H1 (cell line): ENCODE data around the gene MRPS27. TPM values are rescaled to one million over a fixed set of nuclear protein-coding genes. Genes with fewer than 3 reads are reported as not detected.

Experiments used
- CTCF ChIA-PET: fragments of 300-600 bp; sonication (Branson Sonifier 250); formaldehyde crosslinking; loops from one replicate; lab custom pipeline; 2021; ENCODE audit not compliant: partially characterized antibody; lab: Charles Lee
- POLR2A ChIA-PET: fragments of 300-600 bp; sonication (Branson Sonifier 250); formaldehyde crosslinking; loops from one replicate; lab custom pipeline; 2021; ENCODE audit warnings: inconsistent platforms; ENCODE audit not compliant: partially characterized antibody; lab: Charles Lee
- DNase-seq, 2 experiments: peaks; one replicate each; pipeline versions ENCODE4 v3.0.0 to v3.0.0-alpha.2; 2010 to 2022; ENCODE audit warnings: low spot score in 2 of 2, low read depth in 1 of 2, mixed read lengths in 1 of 2
- FAIRE-seq: peaks from 2 replicates; lab custom pipeline; 2011; peaks lifted over from hg19 to GRCh38; lab: Jason Lieb, UNC
- H2AFZ ChIP-seq: 2 replicates; pipeline ENCODE4 v1.8.1; 2012; ENCODE audit warnings: low read length, inconsistent platforms
- H2AK5ac ChIP-seq: 2 replicates; pipeline ENCODE4 v1.6.1; 2013; ENCODE audit warnings: low read depth, low read length
- H2BK120ac ChIP-seq: replicated peaks from 2 replicates; pipeline ENCODE3; 2013; ENCODE audit warnings: low read depth, low read length, inconsistent platforms
- H2BK12ac ChIP-seq: 2 replicates; pipeline ENCODE4 v1.6.1; 2013; ENCODE audit warnings: low read depth, low read length
- H2BK15ac ChIP-seq: 2 replicates; pipeline ENCODE4 v1.6.1; 2013; ENCODE audit warnings: low read length
- H2BK20ac ChIP-seq: 2 replicates; pipeline ENCODE4 v1.6.1; 2013; ENCODE audit warnings: low read length
- H2BK5ac ChIP-seq: 2 replicates; pipeline ENCODE4 v1.6.1; 2013; ENCODE audit warnings: low read depth, low read length
- H3K14ac ChIP-seq: 2 replicates; pipeline ENCODE4 v1.6.1; 2013; ENCODE audit warnings: inconsistent platforms; ENCODE audit not compliant: insufficient read length
- H3K18ac ChIP-seq: 2 replicates; pipeline ENCODE4 v1.6.1; 2013; ENCODE audit warnings: low read length; ENCODE audit errors: extremely low read depth
- H3K23ac ChIP-seq: 2 replicates; pipeline ENCODE4 v1.6.1; 2013; ENCODE audit warnings: inconsistent platforms; ENCODE audit not compliant: insufficient read length
- H3K23me2 ChIP-seq: 2 replicates; pipeline ENCODE4 v1.6.1; 2013; ENCODE audit warnings: low read depth, low read length
- H3K27ac ChIP-seq: 2 replicates; pipeline ENCODE4 v1.6.1; 2011; ENCODE audit warnings: low read depth, low read length, inconsistent platforms
- H3K27me3 ChIP-seq, 4 experiments: replicated peaks in 1 of 4; 1 replicate in 1 of 4; 2 replicates in 3 of 4; pipeline versions ENCODE4 v1.6.1 to v1.8.1; 2011 to 2013; ENCODE audit warnings: low read length in 3 of 4, mild to moderate bottlenecking in 3 of 4, inconsistent platforms in 2 of 4, mixed read lengths in 2 of 4, moderate library complexity in 1 of 4; ENCODE audit not compliant: control insufficient read depth in 3 of 4, insufficient read depth in 3 of 4; ENCODE audit errors: extremely low read depth in 1 of 4
- H3K36me3 ChIP-seq, 4 experiments: 2 replicates each; pipeline versions ENCODE4 v1.6.1 to v1.8.1; 2011 to 2013; ENCODE audit warnings: mild to moderate bottlenecking in 4 of 4, low read length in 3 of 4, moderate library complexity in 2 of 4, control low read depth in 1 of 4, inconsistent platforms in 1 of 4; ENCODE audit not compliant: insufficient read depth in 4 of 4, control insufficient read depth in 2 of 4
- H3K4ac ChIP-seq: replicated peaks from 2 replicates; pipeline ENCODE3; 2013; ENCODE audit warnings: low read length, low read depth, mixed read lengths, inconsistent platforms; ENCODE audit not compliant: insufficient read length
- H3K4me1 ChIP-seq, 4 experiments: replicated peaks in 1 of 4; 1 replicate in 1 of 4; 2 replicates in 3 of 4; pipeline versions ENCODE4 v1.6.1 to v1.8.1; 2011 to 2013; ENCODE audit warnings: low read length in 3 of 4, inconsistent platforms in 2 of 4, mixed read lengths in 1 of 4; ENCODE audit not compliant: insufficient read depth in 4 of 4, control insufficient read depth in 3 of 4
- H3K4me2 ChIP-seq, 2 experiments: 2 replicates each; pipeline versions ENCODE4 v1.6.1 to v1.8.1; 2011 to 2013; ENCODE audit warnings: low read depth in 2 of 2, low read length in 2 of 2, control low read depth in 1 of 2, inconsistent platforms in 1 of 2, mild to moderate bottlenecking in 1 of 2; ENCODE audit not compliant: insufficient read depth in 1 of 2
- H3K4me3 ChIP-seq, 4 experiments: fragments of 200-600, 300-600 bp in 1 of 4; sonication (generic), shearing (Covaris generic), sonication (Bioruptor Twin) in 1 of 4; 2 replicates each; pipeline versions ENCODE4 v1.5.1 to v1.8.1; 2011 to 2016; ENCODE audit warnings: low read length in 4 of 4, low read depth in 3 of 4, control low read depth in 2 of 4, inconsistent platforms in 2 of 4, mild to moderate bottlenecking in 2 of 4, mixed read lengths in 1 of 4, moderate library complexity in 1 of 4; ENCODE audit not compliant: insufficient read depth in 2 of 4; ENCODE audit errors: extremely low read depth in 1 of 4
- H3K56ac ChIP-seq: replicated peaks from 2 replicates; pipeline ENCODE3; 2013; ENCODE audit warnings: low read depth, mild to moderate bottlenecking, mixed read lengths, low read length, inconsistent platforms; ENCODE audit not compliant: insufficient read length
- H3K79me1 ChIP-seq: 2 replicates; pipeline ENCODE4 v1.6.1; 2013; ENCODE audit warnings: low read depth, low read length, control low read depth
- H3K79me2 ChIP-seq, 2 experiments: 2 replicates each; pipeline versions ENCODE4 v1.6.1 to v1.8.1; 2012 to 2013; ENCODE audit warnings: low read length in 2 of 2, mild to moderate bottlenecking in 2 of 2, inconsistent platforms in 1 of 2; ENCODE audit not compliant: insufficient read depth in 2 of 2, control insufficient read depth in 1 of 2
- H3K9ac ChIP-seq, 4 experiments: replicated peaks in 1 of 4; 1 replicate in 1 of 4; 2 replicates in 3 of 4; pipeline versions ENCODE4 v1.6.1 to v1.8.1; 2011 to 2013; ENCODE audit warnings: low read depth in 3 of 4, low read length in 3 of 4, control low read depth in 2 of 4, mild to moderate bottlenecking in 2 of 4, moderate library complexity in 2 of 4, inconsistent platforms in 1 of 4; ENCODE audit errors: extremely low read depth in 1 of 4
- H3K9me3 ChIP-seq, 2 experiments: 2 replicates each; pipeline versions ENCODE4 v1.6.1 to v1.8.1; 2012 to 2013; ENCODE audit warnings: mild to moderate bottlenecking in 2 of 2, moderate library complexity in 2 of 2, control low read depth in 1 of 2, inconsistent platforms in 1 of 2, low read depth in 1 of 2, low read length in 1 of 2, mixed read lengths in 1 of 2; ENCODE audit not compliant: insufficient read depth in 2 of 2
- H4K20me1 ChIP-seq, 2 experiments: replicated peaks in 1 of 2; 2 replicates each; pipeline versions ENCODE3 to v1.8.1; 2011 to 2013; ENCODE audit warnings: inconsistent platforms in 2 of 2, low read length in 2 of 2, mild to moderate bottlenecking in 1 of 2; ENCODE audit not compliant: insufficient read depth in 2 of 2, control insufficient read depth in 1 of 2
- H4K5ac ChIP-seq: 2 replicates; pipeline ENCODE4 v1.6.1; 2013; ENCODE audit warnings: low read length, low read depth, mixed read lengths, inconsistent platforms; ENCODE audit not compliant: insufficient read length
- H4K8ac ChIP-seq: 2 replicates; pipeline ENCODE4 v1.8.0; 2013; ENCODE audit warnings: mild to moderate bottlenecking, moderate library complexity, low read length, inconsistent platforms; ENCODE audit not compliant: insufficient read depth; ENCODE audit errors: extremely low read depth
- H4K91ac ChIP-seq: replicated peaks from 2 replicates; pipeline ENCODE3; 2013; ENCODE audit warnings: low read length, mixed read lengths, inconsistent platforms; ENCODE audit not compliant: insufficient read length
- SRF ChIP-seq: IDR thresholded peaks from 2 replicates; pipeline ENCODE4 v1.6.1; 2011; ENCODE audit warnings: mild to moderate bottlenecking, low read depth, low read length, moderate library complexity
- WGBS, 2 experiments: shearing (Covaris generic) in 1 of 2; methylation state at CpG; one replicate each; pipeline versions ENCODE4 v1.1.6 to v1.1.7; 2013 to 2015; ENCODE audit warnings: low lambda C conversion rate in 2 of 2, mixed read lengths in 2 of 2, inconsistent platforms in 1 of 2, low coverage in 1 of 2, missing lambda C conversion rate in 1 of 2; ENCODE audit not compliant: insufficient replicate concordance in 2 of 2, insufficient coverage in 1 of 2, insufficient read length in 1 of 2; ENCODE audit errors: extremely low coverage in 1 of 2, missing lambda C conversion rate in 1 of 2; 5-methylcytosine and 5-hydroxymethylcytosine counted together
- polyA plus RNA-seq, 7 experiments: library from polyadenylated mRNA; depleted of rRNA in 3 of 7; stranded (reverse) in 5 of 7; unstranded in 2 of 7; fragments of >200 nt in 5 of 7; fragments of 200-250 nt in 2 of 7; gene quantifications; 1 replicate in 5 of 7; 2 replicates in 1 of 7; 4 replicates in 1 of 7; pipeline versions ENCODE4 v1.2.1 to v1.2.3, GENCODE V29; 2011 to 2013; ENCODE audit warnings: missing spikeins in 2 of 7, mixed read lengths in 2 of 7
- total RNA-seq: library from RNA; stranded (reverse); fragmentation: NEBNext Ultra II Directional; extraction: Animal tissue kit (Norgen Biotek cat#: 25700); gene quantifications from 2 replicates; pipeline ENCODE4 v1.2.1, GENCODE V29; 2021

The MRPS27 gene
- total and polyA plus RNA-seq, 2 of the 8 experiments (the other 6 are each of a cell fraction or from before 2014, with no cell fraction given) = 93.2 to 102 TPM

- Histone ChIP-seq H3K4me1 (no peaks in the 10 kb centered on the region), H2BK20ac (no peak overlapping the region), H4K8ac (no peak overlapping the region), H3K27ac (no peak overlapping the region), H3K23ac (no peak overlapping the region), H3K79me1 (no peaks in the 10 kb centered on the region), H4K5ac (no peak overlapping the region), H2BK5ac (no peak overlapping the region), H3K23me2 (no peaks in the 10 kb centered on the region), H3K56ac (no peak overlapping the region), H3K27me3 (no peaks in the 10 kb centered on the region), H2BK15ac (no peak overlapping the region), H2BK12ac (no peak overlapping the region), H3K4me2 (no peak overlapping the region), H2BK120ac (no peak overlapping the region), H3K79me2 (no peaks in the 10 kb centered on the region), H3K9ac (no peak overlapping the region), H3K14ac (no peak overlapping the region), H4K20me1 (no peaks in the 10 kb centered on the region), H3K18ac (no peak overlapping the region), H3K9me3 (no peaks in the 10 kb centered on the region), H2AFZ (no peak overlapping the region), H4K91ac (no peak overlapping the region), H2AK5ac (no peak overlapping the region), H3K4me3 (no peak overlapping the region), H3K36me3 (peaks cover 0 to 9% (median 7%) of the 10 kb centered on the region in 4 experiments; a peak in 4 of 8 replicates), H3K4ac (no peak overlapping the region)
- no peak for TF ChIP-seq SRF
- WGBS, 2 experiments = 91% methylated on average over 2 of the region's 2 CpGs; no CpG with 5 or more reads in 1 of the 2 experiments
- POLR2A ChIA-PET = no interaction called here
- CTCF ChIA-PET = interaction anchor here (1.0 to 1.8 kb wide), 7 partner anchors 12 to 139 kb away, joined by 3 to 6 read pairs (median 4); no protein-coding TSS in a partner anchor
- DNase-seq (no peak), FAIRE-seq (no peak)
Observed at GRCh38 chr5:72283358-72283757, 36.7 kb downstream of the MRPS27 start.
